H9 (cell line): ENCODE data around the gene CABCOCO1. TPM values are rescaled to one million over a fixed set of nuclear protein-coding genes. Genes with fewer than 3 reads are reported as not detected.

ENCODE experiments used
- DNase-seq: peaks from one replicate; pipeline ENCODE4 v3.0.0-alpha.2; 2017
- H2AFZ ChIP-seq: one replicate; pipeline ENCODE4 v1.6.1; 2013; ENCODE audit warnings: mild to moderate bottlenecking, low read length, control low read depth, moderate library complexity
- H2AK5ac ChIP-seq: 2 replicates; pipeline ENCODE4 v1.6.1; 2013; ENCODE audit warnings: low read length, control low read depth, mixed read lengths; ENCODE audit not compliant: insufficient read length
- H2BK120ac ChIP-seq: one replicate; pipeline ENCODE4 v1.6.1; 2013; ENCODE audit warnings: low read depth, mild to moderate bottlenecking, low read length, control low read depth, inconsistent platforms; ENCODE audit not compliant: poor library complexity, severe bottlenecking
- H2BK12ac ChIP-seq: 2 replicates; pipeline ENCODE4 v1.6.1; 2013; ENCODE audit warnings: low read length, control low read depth, mixed read lengths, low read depth; ENCODE audit not compliant: insufficient read length
- H2BK15ac ChIP-seq: 2 replicates; pipeline ENCODE4 v1.6.1; 2013; ENCODE audit warnings: low read depth, low read length, control low read depth
- H2BK20ac ChIP-seq: one replicate; pipeline ENCODE4 v1.6.1; 2013; ENCODE audit warnings: low read depth, mild to moderate bottlenecking, low read length, control low read depth, inconsistent platforms; ENCODE audit not compliant: poor library complexity, severe bottlenecking
- H2BK5ac ChIP-seq: 2 replicates; pipeline ENCODE4 v1.6.1; 2013; ENCODE audit warnings: low read length, control low read depth, mixed read lengths; ENCODE audit not compliant: insufficient read length
- H3K14ac ChIP-seq: 2 replicates; pipeline ENCODE4 v1.6.1; 2013; ENCODE audit warnings: low read length, control low read depth; ENCODE audit not compliant: insufficient read depth
- H3K18ac ChIP-seq: 2 replicates; pipeline ENCODE4 v1.6.1; 2013; ENCODE audit warnings: low read depth, mild to moderate bottlenecking, mixed read lengths, low read length, control low read depth; ENCODE audit not compliant: insufficient read length
- H3K23ac ChIP-seq: 2 replicates; pipeline ENCODE4 v1.6.1; 2013; ENCODE audit warnings: low read length, control low read depth, mixed read lengths, low read depth; ENCODE audit not compliant: insufficient read length
- H3K23me2 ChIP-seq: 2 replicates; pipeline ENCODE4 v1.6.1; 2013; ENCODE audit warnings: low read depth, mild to moderate bottlenecking, mixed read lengths, low read length, control low read depth; ENCODE audit not compliant: insufficient read length, poor library complexity, severe bottlenecking
- H3K27ac ChIP-seq: 2 replicates; pipeline ENCODE4 v1.5.1; 2013; ENCODE audit warnings: low read length, control low read depth, mixed read lengths, low read depth; ENCODE audit not compliant: insufficient read length
- H3K27me3 ChIP-seq: 2 replicates; pipeline ENCODE4 v1.6.1; 2013; ENCODE audit warnings: low read length, control low read depth, inconsistent platforms; ENCODE audit not compliant: insufficient read depth
- H3K4ac ChIP-seq: 2 replicates; pipeline ENCODE4 v1.6.1; 2013; ENCODE audit warnings: low read depth, mild to moderate bottlenecking, control low read depth, inconsistent platforms, low read length, moderate library complexity
- H3K4me1 ChIP-seq: 2 replicates; pipeline ENCODE4 v1.6.1; 2013; ENCODE audit warnings: low read length, control low read depth, inconsistent platforms; ENCODE audit not compliant: insufficient read depth
- H3K4me2 ChIP-seq: 2 replicates; pipeline ENCODE4 v1.6.1; 2013; ENCODE audit warnings: low read length, control low read depth, mixed read lengths; ENCODE audit not compliant: insufficient read length, insufficient read depth
- H3K56ac ChIP-seq: 2 replicates; pipeline ENCODE4 v1.6.1; 2013; ENCODE audit warnings: low read depth, mild to moderate bottlenecking, mixed read lengths, low read length, control low read depth; ENCODE audit not compliant: insufficient read length
- H3K79me1 ChIP-seq: 2 replicates; pipeline ENCODE4 v1.6.1; 2013; ENCODE audit warnings: low read depth, mild to moderate bottlenecking, moderate library complexity, low read length, control low read depth, inconsistent platforms; ENCODE audit not compliant: insufficient read depth, poor library complexity, severe bottlenecking
- H3K79me2 ChIP-seq: 2 replicates; pipeline ENCODE4 v1.6.1; 2013; ENCODE audit warnings: low read length, control low read depth, inconsistent platforms; ENCODE audit not compliant: insufficient read depth
- H3K9ac ChIP-seq: 2 replicates; pipeline ENCODE4 v1.6.1; 2013; ENCODE audit warnings: low read length, control low read depth, mixed read lengths; ENCODE audit not compliant: insufficient read length; ENCODE audit errors: extremely low read depth
- H3K9me3 ChIP-seq: one replicate; pipeline ENCODE4 v1.6.1; 2013; ENCODE audit warnings: low read depth, low read length, inconsistent platforms; ENCODE audit not compliant: control insufficient read depth
- H3T11ph ChIP-seq: one replicate; pipeline ENCODE4 v1.6.1; 2013; ENCODE audit warnings: mild to moderate bottlenecking, low read length, control low read depth, inconsistent platforms
- H4K20me1 ChIP-seq: one replicate; pipeline ENCODE4 v1.6.1; 2013; ENCODE audit not compliant: control insufficient read depth, insufficient read length, insufficient read depth
- H4K5ac ChIP-seq: 2 replicates; pipeline ENCODE4 v1.6.1; 2013; ENCODE audit warnings: low read depth, mild to moderate bottlenecking, mixed read lengths, low read length, control low read depth; ENCODE audit not compliant: insufficient read length
- H4K8ac ChIP-seq: replicated peaks from 2 replicates; pipeline ENCODE4 v1.6.1; 2013; ENCODE audit warnings: low read length, control low read depth, mixed read lengths, low read depth; ENCODE audit not compliant: insufficient read length
- H4K91ac ChIP-seq: 2 replicates; pipeline ENCODE4 v1.6.1; 2013; ENCODE audit warnings: low read depth, mild to moderate bottlenecking, moderate library complexity, mixed read lengths, low read length, control low read depth; ENCODE audit not compliant: insufficient read length
- H3K27ac Mint-ChIP-seq, 3 experiments: 2 replicates in 2 of 3; 3 replicates in 1 of 3; pipeline ENCODE4 v1.8.0; 2020 to 2021; ENCODE audit warnings: mixed read lengths in 3 of 3, mild to moderate bottlenecking in 1 of 3, moderate library complexity in 1 of 3
- H3K27me3 Mint-ChIP-seq: 2 replicates; pipeline ENCODE4 v1.8.0; 2021; ENCODE audit warnings: low read depth, mild to moderate bottlenecking, moderate library complexity, mixed read lengths
- H3K36me3 Mint-ChIP-seq, 3 experiments: 2 replicates in 2 of 3; 3 replicates in 1 of 3; pipeline ENCODE4 v1.8.0; 2020 to 2021; ENCODE audit warnings: low read depth in 3 of 3, mixed read lengths in 3 of 3; ENCODE audit not compliant: insufficient read depth in 1 of 3
- H3K4me1 Mint-ChIP-seq, 2 experiments: 2 replicates each; pipeline ENCODE4 v1.8.0; 2020; ENCODE audit warnings: mixed read lengths in 2 of 2
- H3K4me3 Mint-ChIP-seq, 2 experiments: 2 replicates in 1 of 2; 3 replicates in 1 of 2; pipeline ENCODE4 v1.8.0; 2020 to 2021; ENCODE audit warnings: mild to moderate bottlenecking in 2 of 2, mixed read lengths in 2 of 2, moderate library complexity in 1 of 2
- H3K9me3 Mint-ChIP-seq, 2 experiments: 2 replicates in 1 of 2; 3 replicates in 1 of 2; pipeline ENCODE4 v1.8.0; 2020; ENCODE audit warnings: mild to moderate bottlenecking in 2 of 2, mixed read lengths in 2 of 2, moderate library complexity in 1 of 2
- WGBS: extraction: QIAGEN DNeasy Blood & Tissue Kit; methylation state at CpG from one replicate; pipeline ENCODE4 v1.1.7; 2013; ENCODE audit warnings: missing lambda C conversion rate, low lambda C conversion rate, mixed read lengths; ENCODE audit not compliant: insufficient read length; ENCODE audit errors: extremely low coverage; 5-methylcytosine and 5-hydroxymethylcytosine counted together
- total RNA-seq: library from RNA; stranded (reverse); gene quantifications from 2 replicates; pipeline ENCODE4 v1.2.1, GENCODE V29; 2021
- TF ChIP-seq, protein P1 (sequence below): fragments of 200-600 bp; sonication (generic); conservative IDR thresholded peaks from 3 replicates; pipeline ENCODE4 v1.8.0; 2021; ENCODE audit warnings: antibody characterized with exemption, mild to moderate bottlenecking

Gene CABCOCO1
- total RNA-seq, 1 experiment from 2014 or later: not detected

DNA sequence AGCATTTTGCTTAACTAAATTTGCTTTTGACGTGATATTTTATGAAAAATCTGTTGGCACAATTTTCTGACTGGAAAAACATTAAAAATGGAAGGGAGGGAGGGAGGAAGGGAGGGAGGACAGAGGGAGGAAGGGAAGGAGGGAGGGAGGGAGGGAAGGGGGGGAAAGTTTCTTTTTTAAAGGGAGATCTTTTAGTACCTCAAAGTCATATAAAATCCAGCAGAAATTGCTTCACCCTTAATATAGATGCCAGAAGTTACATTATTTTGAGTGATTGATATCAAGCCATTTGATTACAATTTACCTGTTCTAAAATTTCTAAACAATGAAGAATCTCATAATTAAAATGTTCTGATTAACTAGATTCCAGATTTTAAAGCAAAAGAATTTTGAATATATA lies 68.9 kb downstream of the CABCOCO1 start:
- no CpG with 5 or more reads among the region's 1 CpG for WGBS
- Histone ChIP-seq H2BK15ac (no peak overlapping the region), H2BK12ac (no peak overlapping the region), H3K56ac (no peak overlapping the region), H4K8ac (no peak overlapping the region), H3K4me1 (no peaks in the 10 kb centered on the region), H3K23me2 (no peaks in the 10 kb centered on the region), H3K4ac (no peak overlapping the region), H3K14ac (no peak overlapping the region), H4K20me1 (no peaks in the 10 kb centered on the region), H3K27ac (no peak overlapping the region), H3K9me3 (no peaks in the 10 kb centered on the region), H3K23ac (no peak overlapping the region), H2AK5ac (no peak overlapping the region), H2AFZ (no peak overlapping the region), H3T11ph (no peak overlapping the region), H4K91ac (no peak overlapping the region), H3K9ac (no peak overlapping the region), H4K5ac (no peak overlapping the region), H3K27me3 (no peaks in the 10 kb centered on the region), H2BK5ac (no peak overlapping the region), H3K79me2 (no peaks in the 10 kb centered on the region), H3K79me1 (no peaks in the 10 kb centered on the region), H3K18ac (no peak overlapping the region), H3K4me2 (no peak overlapping the region), H2BK120ac (no peak overlapping the region), H2BK20ac (no peak overlapping the region)
- H3K27ac Mint-ChIP-seq: no peak overlapping the region
- no peaks in the 10 kb centered on the region for H3K9me3 Mint-ChIP-seq
- peaks cover 0 to 9% of the 10 kb centered on the region in 2 experiments; a peak in 2 of 4 replicates for H3K4me1 Mint-ChIP-seq
- peaks cover 0 to 5% (median 0%) of the 10 kb centered on the region in 3 experiments; a peak in 1 of 7 replicates for H3K36me3 Mint-ChIP-seq
- no peak for DNase-seq
- H3K4me3 Mint-ChIP-seq: no peak overlapping the region
- TF ChIP-seq, protein P1, sequence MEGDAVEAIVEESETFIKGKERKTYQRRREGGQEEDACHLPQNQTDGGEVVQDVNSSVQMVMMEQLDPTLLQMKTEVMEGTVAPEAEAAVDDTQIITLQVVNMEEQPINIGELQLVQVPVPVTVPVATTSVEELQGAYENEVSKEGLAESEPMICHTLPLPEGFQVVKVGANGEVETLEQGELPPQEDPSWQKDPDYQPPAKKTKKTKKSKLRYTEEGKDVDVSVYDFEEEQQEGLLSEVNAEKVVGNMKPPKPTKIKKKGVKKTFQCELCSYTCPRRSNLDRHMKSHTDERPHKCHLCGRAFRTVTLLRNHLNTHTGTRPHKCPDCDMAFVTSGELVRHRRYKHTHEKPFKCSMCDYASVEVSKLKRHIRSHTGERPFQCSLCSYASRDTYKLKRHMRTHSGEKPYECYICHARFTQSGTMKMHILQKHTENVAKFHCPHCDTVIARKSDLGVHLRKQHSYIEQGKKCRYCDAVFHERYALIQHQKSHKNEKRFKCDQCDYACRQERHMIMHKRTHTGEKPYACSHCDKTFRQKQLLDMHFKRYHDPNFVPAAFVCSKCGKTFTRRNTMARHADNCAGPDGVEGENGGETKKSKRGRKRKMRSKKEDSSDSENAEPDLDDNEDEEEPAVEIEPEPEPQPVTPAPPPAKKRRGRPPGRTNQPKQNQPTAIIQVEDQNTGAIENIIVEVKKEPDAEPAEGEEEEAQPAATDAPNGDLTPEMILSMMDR: no peak
- no peaks in the 10 kb centered on the region for H3K27me3 Mint-ChIP-seq
